Right renal pelvis (tissue), 4 donors: ENCODE measurements around the gene MSI2. TPM values are rescaled to one million over a fixed set of nuclear protein-coding genes. Genes with fewer than 3 reads are reported as not detected.

ENCODE experiments used
- DNase-seq, 4 donors: peaks; one replicate each; pipeline ENCODE4 v3.0.0-alpha.2; 2013; ENCODE audit warnings: low read depth in 4 of 4, low spot score in 3 of 4, missing footprints in 1 of 4
- polyA plus RNA-seq, 4 donors: library from polyadenylated mRNA; unstranded; fragments of 120-200 nt; gene quantifications; one replicate each; pipeline ENCODE4 v1.2.1, GENCODE V29; 2013; ENCODE audit not compliant: insufficient read length in 4 of 4

Gene MSI2
- polyA plus RNA-seq, 4 donors = 87.4 to 99.4 (median 98.4) TPM

GRCh38 chr17:57406981-57407286 is 150.6 kb downstream of the MSI2 start:
- no peak for DNase-seq

- no peak for DNase-seq
Observed at GRCh38 chr17:57407287-57408070, 151.2 kb downstream of the MSI2 start.

DNA sequence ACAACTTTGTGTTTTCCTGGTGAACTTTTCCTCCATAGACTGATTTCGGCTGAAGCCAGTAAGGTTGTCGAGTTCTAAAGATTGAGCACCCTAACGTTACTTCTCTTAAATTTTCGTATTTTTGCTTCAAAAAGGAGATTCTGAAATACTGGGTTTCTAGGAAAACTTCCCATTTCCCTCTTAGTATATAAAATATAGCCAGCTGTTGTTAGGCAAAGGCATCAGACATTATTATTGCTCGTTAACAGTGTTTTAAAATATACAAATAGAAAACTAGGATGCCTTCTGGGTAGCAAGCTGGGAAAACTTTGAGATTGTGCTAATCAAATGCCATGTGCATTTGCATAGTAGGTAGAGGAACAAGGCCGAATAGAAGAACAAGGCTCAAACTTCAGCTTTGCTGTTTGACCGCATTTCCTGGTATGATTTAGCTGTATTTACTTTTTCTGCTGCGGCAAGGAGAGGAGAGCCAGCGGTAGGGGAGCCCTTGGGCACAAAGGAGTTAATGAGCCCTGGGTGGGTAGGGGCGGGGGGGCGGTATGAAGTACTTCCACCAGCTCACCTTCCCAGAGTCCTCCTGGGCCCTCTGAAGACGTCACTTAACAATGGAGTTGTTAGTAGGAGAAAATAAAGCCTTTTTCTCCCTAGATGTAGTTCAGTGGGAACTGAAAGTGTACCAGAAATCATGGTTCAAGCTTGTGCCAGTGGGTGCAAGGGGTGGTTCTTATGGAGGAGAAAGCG is 151.9 kb downstream of the MSI2 start:
- DNase-seq = no peak

DNA sequence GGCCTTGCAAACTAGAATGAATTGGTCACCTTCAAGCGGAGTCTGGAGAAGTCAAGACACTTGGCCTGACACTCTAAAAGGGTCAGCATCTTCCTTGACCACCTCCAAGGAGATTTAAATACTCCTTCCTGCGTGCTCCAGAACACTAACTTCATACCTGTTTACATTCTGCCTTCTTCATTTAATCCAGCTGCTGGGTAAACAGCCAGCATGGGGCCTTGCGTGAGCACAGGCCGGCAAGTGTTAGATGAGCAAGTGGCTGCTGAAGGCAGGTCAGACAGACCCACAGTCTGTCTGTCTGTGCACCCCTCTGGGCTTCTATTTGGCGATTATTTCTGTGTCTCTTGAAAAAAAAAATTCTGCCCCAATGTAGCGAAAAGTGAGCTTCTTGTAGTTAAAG is 153.8 kb downstream of the MSI2 start:
- DNase-seq = no peak

DNA sequence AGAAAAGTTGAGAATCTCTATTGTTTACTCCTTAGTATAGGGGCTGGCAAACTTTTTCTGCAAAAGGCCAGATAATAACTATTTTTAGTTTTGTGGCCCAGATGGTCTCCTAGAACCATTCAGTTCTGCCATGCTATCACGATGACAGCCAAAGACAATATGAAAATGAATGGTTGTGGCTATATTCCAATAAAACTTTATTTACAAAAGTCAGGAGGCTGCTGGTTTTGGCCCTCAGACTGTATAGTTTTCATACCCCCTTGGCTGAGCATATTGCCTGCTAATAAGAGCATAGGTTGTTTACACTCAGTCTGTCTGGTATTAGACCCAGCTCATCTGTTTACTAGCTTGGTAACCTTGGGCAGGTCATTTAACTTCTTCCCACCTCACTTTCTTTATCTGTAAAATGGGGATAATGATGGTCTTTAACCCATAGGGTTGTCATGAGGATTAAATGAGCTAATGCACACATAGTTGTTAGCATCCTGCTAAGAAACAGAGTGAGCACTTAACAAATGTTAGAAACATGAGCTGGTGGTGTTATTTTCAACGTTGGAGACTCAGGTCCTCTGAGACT is 156.3 kb downstream of the MSI2 start:
- no peak for DNase-seq

DNA sequence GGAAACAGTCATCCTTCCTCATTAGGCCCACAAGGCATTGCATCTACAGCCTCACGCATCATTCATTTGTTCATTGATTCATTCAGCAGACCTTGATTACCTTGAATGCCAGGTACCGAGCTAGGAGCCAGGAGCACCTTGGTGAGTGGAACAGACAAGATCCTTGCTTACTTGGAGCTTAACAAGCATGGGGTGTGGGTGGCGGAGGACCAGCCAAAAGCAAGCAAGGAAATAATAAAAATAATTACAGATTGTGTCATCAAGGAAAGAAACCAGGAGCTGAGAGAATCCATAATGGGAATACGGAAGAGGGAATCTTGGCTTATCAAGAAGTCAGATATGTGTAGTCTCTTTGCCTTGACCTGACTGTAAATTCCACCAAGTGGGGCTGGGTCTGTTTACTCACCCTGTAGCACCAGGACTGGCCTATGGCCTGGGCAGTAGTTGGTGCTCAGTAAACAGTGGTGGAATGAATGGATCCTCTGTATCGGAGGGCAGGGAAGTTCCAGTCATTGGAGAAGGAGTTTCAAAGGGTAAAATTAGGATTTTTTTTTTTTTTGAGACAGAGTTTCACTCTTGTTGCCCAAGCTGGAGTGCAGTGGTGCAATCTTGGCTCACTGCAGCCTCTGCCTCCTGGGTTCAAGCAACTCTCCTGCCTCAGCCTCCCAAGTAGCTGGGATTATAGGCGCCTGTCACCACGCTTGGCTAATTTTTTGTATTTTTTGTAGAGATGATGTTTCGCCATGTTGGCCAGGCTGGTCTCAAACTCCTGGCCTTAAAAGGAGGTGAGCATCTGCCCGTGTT is 157.7 kb downstream of the MSI2 start:
- DNase-seq = no peak

GRCh38 chr17:57415751-57416207 is 159.5 kb downstream of the MSI2 start:
- no peak for DNase-seq

GRCh38 chr17:57416369-57416768 is 160.0 kb downstream of the MSI2 start:
- DNase-seq = no peak

DNA sequence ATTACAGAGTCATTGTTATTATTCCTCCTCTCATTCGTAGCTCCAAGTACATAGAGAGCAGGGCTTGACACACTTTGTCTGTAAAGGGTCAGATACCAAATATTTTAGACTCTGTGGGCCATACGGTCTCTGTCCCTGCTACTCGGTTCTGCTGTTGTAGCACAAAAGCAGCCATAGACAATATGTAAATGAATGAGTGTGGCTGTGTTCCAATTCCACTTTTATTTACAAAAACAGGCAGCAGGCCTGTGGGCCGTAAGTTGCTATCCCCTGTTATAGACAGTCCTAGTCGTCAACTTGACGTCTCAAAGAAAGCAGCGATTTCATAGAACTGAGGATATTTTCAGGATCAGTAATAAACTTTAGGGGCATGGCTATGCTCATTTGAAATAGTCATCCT is 161.6 kb downstream of the MSI2 start:
- DNase-seq = no peak

DNA sequence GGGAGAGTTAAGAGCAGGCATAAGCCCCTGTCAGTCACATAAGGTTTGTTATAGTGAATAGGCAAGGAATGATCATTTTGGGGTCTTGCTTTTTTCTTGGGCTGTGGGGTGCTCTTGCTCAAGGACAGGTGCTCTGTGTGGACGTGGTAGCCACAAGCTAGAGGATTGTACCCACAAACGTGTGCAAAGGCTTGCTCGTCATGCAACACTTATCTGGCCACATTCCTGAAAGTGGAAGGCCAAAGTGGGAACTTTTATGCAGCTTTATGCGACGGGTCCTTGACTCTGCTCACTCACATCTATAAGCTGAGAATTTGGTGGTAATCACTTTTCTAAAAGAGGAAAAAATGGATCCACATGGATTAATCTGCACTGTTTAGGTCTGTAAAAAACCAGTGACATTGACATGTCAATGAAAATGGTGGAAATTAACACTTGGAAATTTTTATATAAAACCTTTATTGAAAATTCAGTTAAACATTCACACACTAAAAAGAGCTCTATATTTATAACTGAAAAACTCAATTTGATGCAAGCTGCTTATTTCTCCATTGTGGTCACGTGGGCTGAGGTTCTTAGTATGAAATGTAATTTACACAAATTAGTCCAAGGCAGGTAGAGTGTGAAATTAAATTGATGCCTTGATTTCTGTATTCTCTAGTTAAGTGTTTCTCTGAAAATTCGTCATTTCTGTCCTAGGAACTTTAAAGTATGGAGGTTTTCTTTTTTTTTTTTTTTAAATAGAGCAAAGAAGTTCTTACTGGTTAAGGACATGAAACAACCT is 162.3 kb downstream of the MSI2 start:
- DNase-seq = no peak

DNA sequence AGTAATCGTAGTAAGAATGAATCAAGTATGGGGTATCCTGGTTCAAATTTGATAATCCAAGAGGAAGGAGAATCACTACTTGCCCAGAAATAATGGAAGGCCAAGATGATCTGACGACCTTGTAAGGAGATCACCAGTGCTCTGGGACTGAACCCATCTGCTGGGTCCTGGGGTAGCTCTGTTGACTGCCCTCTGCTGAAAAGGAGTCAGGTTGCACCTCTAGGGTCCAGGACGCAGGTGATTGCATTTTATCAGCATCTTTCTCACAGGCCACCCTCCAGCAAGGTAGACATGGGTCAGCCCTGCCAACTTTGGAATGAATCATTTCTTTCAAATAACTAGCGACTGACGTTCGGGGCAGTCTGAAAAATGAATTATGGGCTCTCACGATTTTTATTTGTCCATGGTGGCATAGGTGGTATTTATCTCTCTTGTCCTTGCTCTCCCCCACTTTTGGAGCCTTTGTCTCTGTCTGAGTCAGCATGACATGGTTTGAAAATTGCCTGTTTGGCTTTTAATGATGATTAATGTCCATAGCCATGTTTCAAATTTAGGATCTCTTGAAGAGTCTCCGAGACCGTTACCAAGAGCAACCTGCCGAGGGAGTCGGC is 163.7 kb downstream of the MSI2 start:
- no peak for DNase-seq

GRCh38 chr17:57420734-57421717 is 164.7 kb downstream of the MSI2 start:
- DNase-seq = no peak

DNA sequence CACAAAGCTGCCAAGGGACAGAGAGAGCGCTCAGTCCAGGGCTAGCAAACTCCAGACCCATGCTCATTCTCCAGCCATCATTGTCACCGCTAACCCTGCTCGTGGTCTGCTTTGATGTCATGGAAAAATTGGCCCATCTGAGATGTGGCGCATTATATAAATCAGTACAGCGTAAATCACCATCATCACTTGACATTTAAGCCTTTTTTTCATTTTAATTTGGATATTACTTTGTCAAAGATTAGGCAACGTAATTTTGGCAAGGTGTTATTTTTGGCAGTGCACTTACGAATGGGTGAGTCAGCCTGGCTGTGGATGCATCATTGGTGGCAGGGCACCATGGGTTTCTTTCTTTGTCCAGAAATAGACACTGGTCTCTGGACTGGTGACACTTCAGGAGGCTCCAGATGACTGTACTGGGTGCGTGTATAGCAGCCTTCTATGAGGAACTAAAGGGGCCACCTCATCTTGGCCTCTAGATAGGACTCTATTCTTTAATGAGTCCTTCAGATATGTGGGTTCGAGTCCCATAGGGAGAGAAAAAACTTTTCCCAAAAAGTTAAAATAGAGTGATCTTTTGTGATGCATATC is 166.3 kb downstream of the MSI2 start:
- DNase-seq = no peak

DNA sequence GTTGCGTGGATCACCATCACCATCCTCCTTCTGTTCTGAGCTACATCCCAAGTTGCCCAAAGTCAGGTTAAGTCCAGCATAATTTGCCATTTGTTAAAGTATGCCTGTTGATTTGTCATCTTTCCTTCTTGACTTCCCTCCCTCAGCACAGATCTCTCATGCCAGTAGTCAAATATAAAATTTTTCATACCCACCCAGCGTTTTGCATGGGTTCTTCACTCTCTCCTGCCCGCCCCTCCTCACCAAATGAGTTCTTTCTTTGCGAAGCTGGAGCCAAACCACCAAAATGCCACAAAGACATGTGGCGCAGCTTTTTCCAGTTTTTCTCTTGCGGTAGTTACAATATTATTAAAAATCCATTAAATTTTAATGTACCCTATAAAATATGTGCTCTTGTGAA is 167.2 kb downstream of the MSI2 start:
- no peak for DNase-seq

- DNase-seq = no peak
Observed at GRCh38 chr17:57424273-57424672, 167.9 kb downstream of the MSI2 start.

DNA sequence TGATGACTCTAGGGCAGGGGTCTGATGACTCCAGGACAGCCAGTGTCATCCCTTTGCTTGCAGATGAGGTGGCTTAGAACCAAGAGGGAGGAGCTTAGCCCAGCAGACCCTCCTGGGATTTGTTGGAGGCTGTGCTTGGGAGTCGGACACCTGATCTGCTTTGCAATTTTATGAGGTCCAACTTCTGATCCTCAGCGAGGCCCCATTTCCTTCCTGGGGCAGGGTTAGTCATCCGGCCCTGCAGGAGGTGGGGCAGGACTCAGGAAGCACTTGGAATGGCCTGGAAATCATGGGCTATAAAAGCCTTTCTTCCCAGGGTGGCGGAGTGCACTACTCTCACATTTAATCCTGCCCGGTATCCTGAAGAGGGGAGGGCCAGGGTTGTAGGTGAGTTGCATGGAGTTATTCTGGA is 168.5 kb downstream of the MSI2 start:
- no peak for DNase-seq

DNA sequence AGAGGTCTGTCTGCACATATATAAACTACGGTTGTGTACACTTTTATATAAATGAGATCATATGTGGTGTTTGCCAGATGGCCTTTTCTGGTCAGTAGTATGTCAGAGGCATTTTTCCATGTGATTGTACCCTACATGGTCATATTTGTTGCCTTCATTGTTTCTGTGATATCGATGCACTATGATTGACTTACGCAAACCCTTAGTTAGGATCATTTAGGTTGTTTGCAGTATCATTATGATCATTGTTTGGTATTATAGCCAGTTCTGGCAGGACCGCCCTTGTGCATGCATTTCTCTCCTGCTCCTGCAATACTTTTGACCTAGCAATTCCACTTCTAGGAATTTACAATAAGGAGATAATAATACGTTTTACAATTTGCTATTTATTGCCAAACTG is 169.1 kb downstream of the MSI2 start:
- DNase-seq = no peak
